Measurements from ENCODE around the gene JAGN1.

DNA sequence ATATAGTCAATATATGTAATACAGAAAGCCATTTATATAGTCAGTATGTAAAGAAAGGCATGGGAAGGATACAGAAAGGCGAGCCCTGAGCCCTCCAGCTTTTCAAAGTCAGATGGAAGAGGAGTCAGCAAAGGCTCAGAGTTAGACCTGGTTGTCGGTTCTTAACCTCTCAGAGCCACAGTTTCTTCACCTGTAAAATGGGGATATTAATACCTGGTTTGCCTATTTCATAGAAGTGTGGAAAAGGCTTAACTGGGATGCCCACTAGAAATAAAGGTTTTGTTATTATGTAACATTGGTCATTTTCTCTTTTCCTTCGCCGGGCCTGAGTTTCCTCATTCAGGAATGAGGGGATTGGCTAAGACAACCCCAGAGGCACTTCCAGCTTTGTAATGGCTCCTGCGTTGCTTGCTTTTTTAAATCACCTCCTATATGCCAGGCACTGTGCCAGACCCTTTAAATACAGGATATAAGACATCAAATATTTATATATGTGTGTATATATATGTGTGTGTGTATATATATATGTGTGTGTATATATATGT, 45.6 kb downstream of the JAGN1 start:
- no peak for TF ChIP-seq POLR2A (IDR thresholded peaks at IDR 0.05)
- TF ChIP-seq, protein P1, sequence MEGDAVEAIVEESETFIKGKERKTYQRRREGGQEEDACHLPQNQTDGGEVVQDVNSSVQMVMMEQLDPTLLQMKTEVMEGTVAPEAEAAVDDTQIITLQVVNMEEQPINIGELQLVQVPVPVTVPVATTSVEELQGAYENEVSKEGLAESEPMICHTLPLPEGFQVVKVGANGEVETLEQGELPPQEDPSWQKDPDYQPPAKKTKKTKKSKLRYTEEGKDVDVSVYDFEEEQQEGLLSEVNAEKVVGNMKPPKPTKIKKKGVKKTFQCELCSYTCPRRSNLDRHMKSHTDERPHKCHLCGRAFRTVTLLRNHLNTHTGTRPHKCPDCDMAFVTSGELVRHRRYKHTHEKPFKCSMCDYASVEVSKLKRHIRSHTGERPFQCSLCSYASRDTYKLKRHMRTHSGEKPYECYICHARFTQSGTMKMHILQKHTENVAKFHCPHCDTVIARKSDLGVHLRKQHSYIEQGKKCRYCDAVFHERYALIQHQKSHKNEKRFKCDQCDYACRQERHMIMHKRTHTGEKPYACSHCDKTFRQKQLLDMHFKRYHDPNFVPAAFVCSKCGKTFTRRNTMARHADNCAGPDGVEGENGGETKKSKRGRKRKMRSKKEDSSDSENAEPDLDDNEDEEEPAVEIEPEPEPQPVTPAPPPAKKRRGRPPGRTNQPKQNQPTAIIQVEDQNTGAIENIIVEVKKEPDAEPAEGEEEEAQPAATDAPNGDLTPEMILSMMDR (IDR thresholded peaks at IDR 0.05): no peak

Measured in thyroid gland (tissue), 4 donors.